Endothelial cell of umbilical vein (primary cell): ENCODE measurements around the gene SLC38A8. TPM values are rescaled to one million over a fixed set of nuclear protein-coding genes. Genes with fewer than 3 reads are reported as not detected.

ENCODE experiments used
- BruUV-seq: library from RNA; stranded (reverse); fragments of 400-500 nt; replicated peaks from 2 replicates; lab custom pipeline; 2021; lab: Mats Ljungman, UMichigan
- CTCF ChIA-PET: fragments of 300-600, 350-600 bp; sonication (Branson Sonifier 250); formaldehyde crosslinking; loops from one replicate; lab custom pipeline; 2021; ENCODE audit warnings: antibody characterized with exemption, inconsistent platforms; lab: Charles Lee
- POLR2A ChIA-PET: fragments of 300-600, 350-600 bp; sonication (Branson Sonifier 250); formaldehyde crosslinking; loops from one replicate; lab custom pipeline; 2021; ENCODE audit warnings: antibody characterized with exemption, inconsistent platforms; lab: Charles Lee
- DNase-seq: peaks from one replicate; pipeline ENCODE4 v3.0.0-alpha.2; 2011; ENCODE audit warnings: low read depth, low spot score
- FAIRE-seq: peaks from 2 replicates; lab custom pipeline; 2011; peaks lifted over from hg19 to GRCh38; lab: Jason Lieb, UNC
- H2AFZ ChIP-seq: 2 replicates; pipeline ENCODE4 v1.6.0; 2012; ENCODE audit warnings: low read depth, low read length, control low read depth, inconsistent platforms
- H3K27ac ChIP-seq: 2 replicates; pipeline ENCODE4 v1.5.1; 2011; ENCODE audit warnings: low read depth, mild to moderate bottlenecking, control low read depth, low read length, moderate library complexity; ENCODE audit not compliant: insufficient read depth
- H3K27me3 ChIP-seq, 2 experiments: 2 replicates each; pipeline versions ENCODE4 v1.6.0 to v1.6.1; 2011; ENCODE audit warnings: low read length in 2 of 2, mixed read lengths in 1 of 2; ENCODE audit not compliant: control insufficient read depth in 2 of 2, insufficient read depth in 2 of 2
- H3K36me3 ChIP-seq, 2 experiments: 2 replicates in 1 of 2; 3 replicates in 1 of 2; pipeline ENCODE4 v1.5.1; 2011; ENCODE audit warnings: low read length in 2 of 2, mild to moderate bottlenecking in 1 of 2, moderate library complexity in 1 of 2; ENCODE audit not compliant: control insufficient read depth in 2 of 2, insufficient read depth in 2 of 2; ENCODE audit errors: extremely low read depth in 1 of 2
- H3K4me1 ChIP-seq: 3 replicates; pipeline ENCODE4 v1.5.1; 2011; ENCODE audit warnings: mild to moderate bottlenecking, low read length; ENCODE audit not compliant: control insufficient read depth, insufficient read depth; ENCODE audit errors: extremely low read depth
- H3K4me2 ChIP-seq: 2 replicates; pipeline ENCODE4 v1.6.1; 2011; ENCODE audit warnings: low read length, control low read depth, mixed read lengths; ENCODE audit not compliant: insufficient read depth
- H3K4me3 ChIP-seq, 3 experiments: fragments of 200-600 bp in 1 of 3; sonication (generic), shearing (Covaris generic) in 1 of 3; replicated peaks in 1 of 3; 2 replicates each; pipeline ENCODE4 v1.5.1; 2011 to 2016; ENCODE audit warnings: control low read depth in 3 of 3, low read length in 3 of 3, mild to moderate bottlenecking in 2 of 3, inconsistent platforms in 1 of 3, low read depth in 1 of 3, moderate library complexity in 1 of 3; ENCODE audit not compliant: insufficient read depth in 1 of 3
- H3K79me2 ChIP-seq: 2 replicates; pipeline ENCODE4 v1.6.0; 2012; ENCODE audit warnings: low read length, inconsistent platforms; ENCODE audit not compliant: control insufficient read depth, insufficient read depth
- H3K9ac ChIP-seq: replicated peaks from 2 replicates; pipeline ENCODE3; 2011; ENCODE audit warnings: low read length, control low read depth; ENCODE audit not compliant: insufficient read depth; ENCODE audit errors: extremely low read depth
- H3K9me1 ChIP-seq: replicated peaks from 3 replicates; pipeline ENCODE4 v1.6.0; 2011; ENCODE audit warnings: mild to moderate bottlenecking, low read length; ENCODE audit not compliant: control insufficient read depth, insufficient read depth; ENCODE audit errors: extremely low read depth
- H3K9me3 ChIP-seq: replicated peaks from 2 replicates; pipeline ENCODE4 v1.5.1; 2012; ENCODE audit warnings: low read length, inconsistent platforms; ENCODE audit not compliant: control insufficient read depth, insufficient read depth
- H4K20me1 ChIP-seq: replicated peaks from 2 replicates; pipeline ENCODE3; 2011; ENCODE audit warnings: mild to moderate bottlenecking, low read length; ENCODE audit not compliant: control insufficient read depth, insufficient read depth; ENCODE audit errors: extremely low read depth
- CTCF ChIP-seq, 2 donors: IDR thresholded peaks; 1 replicate in 1 of 2; 2 replicates in 1 of 2; pipeline ENCODE4 v1.5.1; 2011; ENCODE audit warnings: low read length in 2 of 2, mild to moderate bottlenecking in 2 of 2, moderate library complexity in 2 of 2, control low read depth in 1 of 2, inconsistent platforms in 1 of 2, low read depth in 1 of 2; ENCODE audit not compliant: insufficient read depth in 1 of 2; ENCODE audit errors: extremely low read depth in 1 of 2
- EZH2 ChIP-seq: IDR thresholded peaks from 2 replicates; pipeline ENCODE4 v1.6.1; 2012; ENCODE audit warnings: borderline replicate concordance, low read depth, mild to moderate bottlenecking, moderate library complexity, low read length, inconsistent platforms; ENCODE audit not compliant: severe bottlenecking
- FOS ChIP-seq: IDR thresholded peaks from 2 replicates; pipeline ENCODE4 v1.6.1; 2011; ENCODE audit warnings: mild to moderate bottlenecking, low read length, moderate library complexity, borderline replicate concordance; ENCODE audit not compliant: insufficient read depth
- GATA2 ChIP-seq: IDR thresholded peaks from 2 replicates; pipeline ENCODE4 v1.7.0; 2011; ENCODE audit warnings: low read depth, mild to moderate bottlenecking, moderate library complexity, mixed read lengths, low read length; ENCODE audit not compliant: insufficient read length, insufficient read depth
- JUN ChIP-seq: IDR thresholded peaks from 2 replicates; pipeline ENCODE4 v1.6.1; 2011; ENCODE audit warnings: borderline replicate concordance, low read depth; ENCODE audit not compliant: insufficient read length, insufficient read depth
- MAX ChIP-seq: IDR thresholded peaks from 2 replicates; pipeline ENCODE4 v1.6.1; 2011; ENCODE audit not compliant: insufficient read depth, insufficient read length
- MYC ChIP-seq: IDR thresholded peaks from one replicate; pipeline ENCODE4 v1.6.1; 2011; ENCODE audit warnings: mild to moderate bottlenecking, low read depth, low read length
- POLR2A ChIP-seq: IDR thresholded peaks from 2 replicates; pipeline ENCODE4 v1.6.1; 2012; ENCODE audit warnings: low read depth, mild to moderate bottlenecking, control low read depth, low read length
- POLR2AphosphoS5 ChIP-seq: IDR thresholded peaks from 2 replicates; pipeline ENCODE4 v1.6.1; 2012; ENCODE audit warnings: low read depth, mild to moderate bottlenecking, control low read depth, low read length, moderate library complexity; ENCODE audit not compliant: insufficient read depth
- dilution Hi-C: fragments of 300-500 bp; cut with MboI; formaldehyde crosslinking; loops from one replicate; pipeline ENCODE4 v1.15.0; 2019; ENCODE audit warnings: low sequenced_read_pairs; ENCODE audit not compliant: extremely low pct_ligation_motif_present
- intact Hi-C: fragments of 100-400 bp; cut with micrococcal nuclease; formaldehyde crosslinking; loops from one replicate; pipeline ENCODE4 v1.10.0; 2022
- polyA plus RNA-seq, 4 experiments: library from polyadenylated mRNA; depleted of rRNA in 3 of 4; stranded (reverse) in 3 of 4; unstranded in 1 of 4; fragments of >200 nt; gene quantifications; 2 replicates each; pipeline versions ENCODE4 v1.2.1 to v1.2.3, GENCODE V29; 2011 to 2012; ENCODE audit warnings: missing spikeins in 1 of 4
- total RNA-seq: library from RNA; stranded (reverse); gene quantifications from 2 replicates; pipeline ENCODE4 v1.2.3, GENCODE V29; 2021

The SLC38A8 gene
- total and polyA plus RNA-seq, 2 donors (not counting 3 experiments of a cell fraction or from before 2014, with no cell fraction given), result not detected

- dilution Hi-C loops, result no loop called here
- H2AFZ ChIP-seq, result no peak overlapping the region
- no peak for DNase-seq
- TF ChIP-seq MAX (no peak), EZH2 (no peak)
- ChIA-PET POLR2A (no interaction called here), CTCF (interaction anchor here (1.3 kb wide), 1 partner anchor 105 kb away, joined by 5 read pairs; the partner anchor contains the start of gene TAF1C)
- H3K9ac ChIP-seq, result no peak overlapping the region
- H3K4me2 ChIP-seq, result no peak overlapping the region
- no peak overlapping the region for H3K27ac ChIP-seq
- no peaks in the 10 kb centered on the region for H3K9me1 ChIP-seq
- no peaks in the 10 kb centered on the region for H3K27me3 ChIP-seq
- H3K4me1 ChIP-seq, result no peaks in the 10 kb centered on the region
- H3K9me3 ChIP-seq, result no peaks in the 10 kb centered on the region
- H3K4me3 ChIP-seq, result no peak overlapping the region
- BruUV-seq, result no TSS peak
- no peak for FAIRE-seq
- H4K20me1 ChIP-seq, result no peaks in the 10 kb centered on the region
- intact Hi-C loops, result no loop called here
- peaks cover 3% of the 10 kb centered on the region for H3K79me2 ChIP-seq
- H3K36me3 ChIP-seq, result peaks cover 10 to 42% of the 10 kb centered on the region in 2 experiments
These were observed 39.5 kb upstream of the SLC38A8 start for GRCh38 chr16:84082110-84082509.

GRCh38 chr16:84081446-84081989 is 38.9 kb upstream of the SLC38A8 start:
- Histone ChIP-seq H3K27me3 (no peaks in the 10 kb centered on the region), H3K79me2 (peaks cover 3% of the 10 kb centered on the region), H3K9me1 (no peaks in the 10 kb centered on the region), H2AFZ (no peak overlapping the region), H3K9me3 (no peaks in the 10 kb centered on the region), H3K4me2 (no peak overlapping the region), H4K20me1 (no peaks in the 10 kb centered on the region), H3K36me3 (peaks cover 8 to 38% of the 10 kb centered on the region in 2 experiments), H3K27ac (no peak overlapping the region), H3K4me1 (no peaks in the 10 kb centered on the region), H3K4me3 (no peak overlapping the region), H3K9ac (no peak overlapping the region)
- intact Hi-C loops, result no loop called here
- DNase-seq (no peak), FAIRE-seq (no peak)
- BruUV-seq, result no TSS peak
- no peak for TF ChIP-seq CTCF (IDR thresholded peaks at IDR 0.05; ENCODE audit: extremely low read depth in 1 of 2, insufficient read depth in 1 of 2, low read depth in 1 of 2, low read length in 2 of 2)
- TF ChIP-seq JUN, result no peak
- TF ChIP-seq POLR2AphosphoS5, result no peak
- no peak for TF ChIP-seq POLR2A
- TF ChIP-seq MAX, result no peak
- no peak for TF ChIP-seq EZH2
- no peak for TF ChIP-seq GATA2
- TF ChIP-seq FOS, result no peak
- no peak for TF ChIP-seq MYC
- ChIA-PET CTCF (no interaction called here), POLR2A (no interaction called here)
- dilution Hi-C loops, result no loop called here
